ENCODE data around the gene MED4. TPM values are rescaled to one million over a fixed set of nuclear protein-coding genes. Genes with fewer than 3 reads are reported as not detected.
A peak's percentile ranks its signal among the peaks of the same experiment; 100 is the strongest.

MED4 gene
- total RNA-seq = 10 to 100 TPM; 40.2 to 50.0 (median 49.2) TPM
- polyA plus RNA-seq = 56.2 TPM
- long read RNA-seq, donor 1, transcript MED4-202 (7 exons, 931 nt) = minor isoform, 16 of 105 reads
- long read RNA-seq, donor 1, transcript MED4-201 (7 exons, 2,022 nt) = major isoform, 69 of 105 reads
- long read RNA-seq, donor 1, partial matches to known transcripts = 4 of 105 reads
- long read RNA-seq, donor 1, other reads (novel, unspliced or antisense) = 16 of 105 reads
- long read RNA-seq, donor 2, transcript MED4-201 (7 exons, 2,022 nt) = major isoform, 22 of 30 reads
- long read RNA-seq, donor 2, partial matches to known transcripts = 0 of 30 reads
- long read RNA-seq, donor 2, other reads (novel, unspliced or antisense) = 4 of 30 reads
- long read RNA-seq, donor 3, transcript MED4-202 (7 exons, 931 nt) = minor isoform, 84 of 268 reads
- long read RNA-seq, donor 3, transcript MED4-201 (7 exons, 2,022 nt) = major isoform, 160 of 268 reads
- long read RNA-seq, donor 3, partial matches to known transcripts = 7 of 268 reads
- long read RNA-seq, donor 3, other reads (novel, unspliced or antisense) = 16 of 268 reads
- long read RNA-seq, donor 4, transcript MED4-202 (7 exons, 931 nt) = minor isoform, 14 of 49 reads
- long read RNA-seq, donor 4, transcript MED4-201 (7 exons, 2,022 nt) = major isoform, 30 of 49 reads
- long read RNA-seq, donor 4, partial matches to known transcripts = 0 of 49 reads
- long read RNA-seq, donor 4, other reads (novel, unspliced or antisense) = 5 of 49 reads

- peak; percentile 98 for ATAC-seq
- Histone ChIP-seq H3K9me3 (ENCODE audit: control insufficient read depth, low read length) (no peaks in the 10 kb centered on the region), H3K4me3 (ENCODE audit: low read length) (peak within 1 kb of the TSS; percentile 97), H3K27me3 (ENCODE audit: control insufficient read depth, insufficient read depth) (no peaks in the 10 kb centered on the region), H3K4me1 (ENCODE audit: control insufficient read depth, insufficient read depth, low read length) (peaks cover 3% of the 10 kb centered on the region), H3K27ac (ENCODE audit: low read length) (peak within 1 kb of the TSS; percentile 88)
- DNase-seq = peak; percentile 95 to 99 (median 98)
- intact Hi-C loops (cut with DNase I) = loop anchor here in 2 of 4 donors (10.0 kb wide), 1 partner anchor 140 kb away; the partner anchor contains the start of gene ITM2B (in 2 of the 2)
- 8% methylated on average over 54 of the region's 54 CpGs for WGBS
These were observed at the start of gene MED4 for GRCh38 chr13:48094781-48095502. Gene MED4 (minus strand): TSS chr13:48095104. CDS start chr13:48095078, 26 bp downstream.

GRCh38 chr13:48144413-48145035 lies 49.6 kb upstream of the MED4 start:
- intact Hi-C loops (cut with DNase I) = no loop called here

GRCh38 chr13:48142436-48142835 lies 47.5 kb upstream of the MED4 start:
- intact Hi-C loops (cut with DNase I) = no loop called here
- peaks cover 3% of the 10 kb centered on the region for H3K4me1 ChIP-seq (ENCODE audit: control insufficient read depth, insufficient read depth, low read length)
- DNase-seq (no peak), ATAC-seq (peak in 1 of 2 donors; percentile 55)
- 71% methylated on average over 3 of the region's 3 CpGs for WGBS
- H3K4me3 ChIP-seq (ENCODE audit: low read length) = no peak overlapping the region
- no peak overlapping the region for H3K27ac ChIP-seq (ENCODE audit: low read length)
- no peaks in the 10 kb centered on the region for H3K27me3 ChIP-seq (ENCODE audit: control insufficient read depth, insufficient read depth)
- no peaks in the 10 kb centered on the region for H3K9me3 ChIP-seq (ENCODE audit: control insufficient read depth, low read length)

More at GRCh38 chr13:48144413-48145035, 49.6 kb upstream of the MED4 start:
- H3K4me3 ChIP-seq (ENCODE audit: low read length) = no peak overlapping the region
- DNase-seq (peak in 2 of 3 donors; percentile 46 to 84), ATAC-seq (peak; percentile 93 to 96)
- WGBS = 57% methylated on average over 7 of the region's 7 CpGs
- H3K27me3 ChIP-seq (ENCODE audit: control insufficient read depth, insufficient read depth) = no peaks in the 10 kb centered on the region
- H3K4me1 ChIP-seq (ENCODE audit: control insufficient read depth, insufficient read depth, low read length) = peaks cover 3% of the 10 kb centered on the region
- H3K27ac ChIP-seq (ENCODE audit: low read length) = peak overlapping the region; percentile 70
- no peaks in the 10 kb centered on the region for H3K9me3 ChIP-seq (ENCODE audit: control insufficient read depth, low read length)

DNA sequence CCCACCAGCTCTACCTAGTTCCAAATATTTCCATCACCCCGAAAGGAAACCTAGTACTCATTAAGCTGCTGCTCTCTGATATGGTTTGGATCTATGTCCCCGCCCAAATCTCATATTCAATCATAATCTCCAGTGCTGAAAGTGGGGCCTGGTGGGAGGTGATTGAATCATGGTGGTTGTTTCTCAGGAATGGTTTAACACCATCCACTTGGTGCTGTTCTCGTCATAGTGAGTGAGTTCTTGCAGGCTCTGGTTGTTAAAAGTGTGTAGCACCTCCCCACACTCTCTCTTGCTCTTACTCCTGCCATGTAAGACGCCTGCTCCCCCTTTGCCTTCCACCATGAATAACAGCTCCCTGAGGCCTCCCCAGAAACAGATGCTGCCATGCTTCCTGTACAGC lies 43.4 kb upstream of the MED4 start:
- 93% methylated on average over 4 of the region's 4 CpGs for WGBS

DNA sequence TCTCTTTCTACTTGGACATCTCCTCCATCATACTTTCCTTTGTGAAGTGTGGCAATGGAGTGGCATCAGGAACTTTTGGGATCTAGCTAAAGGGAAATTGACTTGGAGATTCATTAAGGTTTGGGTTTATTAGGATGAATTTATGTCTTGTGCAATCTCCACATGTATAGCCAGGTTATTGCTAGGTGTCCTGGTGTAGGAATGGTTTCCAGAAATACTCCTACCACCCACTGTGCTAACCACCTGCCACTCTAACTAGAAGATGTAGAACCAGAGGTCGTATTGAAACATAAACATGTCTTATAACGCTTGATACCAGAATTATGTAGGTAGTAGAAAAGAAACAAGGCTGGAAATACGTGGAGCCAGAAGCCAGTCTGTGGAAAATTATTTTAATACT lies 38.1 kb upstream of the MED4 start:
- no peak overlapping the region for H3K27ac ChIP-seq (ENCODE audit: low read length)
- ATAC-seq (no peak), DNase-seq (no peak)
- no peak overlapping the region for H3K4me3 ChIP-seq (ENCODE audit: low read length)
- H3K4me1 ChIP-seq (ENCODE audit: control insufficient read depth, insufficient read depth, low read length) = no peaks in the 10 kb centered on the region
- no peaks in the 10 kb centered on the region for H3K27me3 ChIP-seq (ENCODE audit: control insufficient read depth, insufficient read depth)
- H3K9me3 ChIP-seq (ENCODE audit: control insufficient read depth, low read length) = no peaks in the 10 kb centered on the region
- 82% methylated on average over 3 of the region's 3 CpGs for WGBS
- intact Hi-C loops (cut with DNase I) = no loop called here

More for the DNA sequence above, 43.4 kb upstream of the MED4 start:
- H3K9me3 ChIP-seq (ENCODE audit: control insufficient read depth, low read length) = no peaks in the 10 kb centered on the region
- H3K27me3 ChIP-seq (ENCODE audit: control insufficient read depth, insufficient read depth) = no peaks in the 10 kb centered on the region
- no peaks in the 10 kb centered on the region for H3K4me1 ChIP-seq (ENCODE audit: control insufficient read depth, insufficient read depth, low read length)
- DNase-seq (no peak), ATAC-seq (no peak)
- intact Hi-C loops (cut with DNase I) = no loop called here
- no peak overlapping the region for H3K27ac ChIP-seq (ENCODE audit: low read length)
- H3K4me3 ChIP-seq (ENCODE audit: low read length) = no peak overlapping the region

- intact Hi-C loops (cut with DNase I) = no loop called here
- WGBS = 25% methylated on average over 2 of the region's 2 CpGs
- Histone ChIP-seq H3K4me3 (ENCODE audit: low read length) (no peak overlapping the region), H3K4me1 (ENCODE audit: control insufficient read depth, insufficient read depth, low read length) (no peaks in the 10 kb centered on the region), H3K27ac (ENCODE audit: low read length) (no peak overlapping the region), H3K9me3 (ENCODE audit: control insufficient read depth, low read length) (no peaks in the 10 kb centered on the region), H3K27me3 (ENCODE audit: control insufficient read depth, insufficient read depth) (no peaks in the 10 kb centered on the region)
- DNase-seq (no peak), ATAC-seq (no peak)
These were observed 36.6 kb upstream of the MED4 start for GRCh38 chr13:48131533-48131932.

- Histone ChIP-seq H3K27me3 (ENCODE audit: control insufficient read depth, insufficient read depth) (no peaks in the 10 kb centered on the region), H3K4me3 (ENCODE audit: low read length) (no peak overlapping the region), H3K9me3 (ENCODE audit: control insufficient read depth, low read length) (no peaks in the 10 kb centered on the region), H3K4me1 (ENCODE audit: control insufficient read depth, insufficient read depth, low read length) (peaks cover 4% of the 10 kb centered on the region), H3K27ac (ENCODE audit: low read length) (peak overlapping the region; percentile 82)
- ATAC-seq (peak; percentile 81 to 88), DNase-seq (peak; percentile 83 to 94 (median 92))
- intact Hi-C loops (cut with DNase I) = loop anchor here (5.0 to 10.0 kb wide), 4 partner anchors 105 to 638 kb away; partner anchors contain the start of gene ITM2B (in 4 of the 4)
- WGBS = 12% methylated on average over 5 of the region's 5 CpGs
These were observed 32.3 kb upstream of the MED4 start for GRCh38 chr13:48126944-48127830.

- intact Hi-C loops (cut with DNase I) = loop anchor here (5.0 to 10.0 kb wide), 4 partner anchors 106 to 639 kb away; partner anchors contain the start of gene ITM2B (in 4 of the 4)
- H3K4me1 ChIP-seq (ENCODE audit: control insufficient read depth, insufficient read depth, low read length) = peaks cover 4% of the 10 kb centered on the region
These were observed 30.9 kb upstream of the MED4 start for GRCh38 chr13:48125794-48126228.

GRCh38 chr13:48123812-48124211 lies 28.9 kb upstream of the MED4 start:
- Histone ChIP-seq H3K27me3 (ENCODE audit: control insufficient read depth, insufficient read depth) (no peaks in the 10 kb centered on the region), H3K4me3 (ENCODE audit: low read length) (no peak overlapping the region), H3K4me1 (ENCODE audit: control insufficient read depth, insufficient read depth, low read length) (peaks cover 4% of the 10 kb centered on the region), H3K9me3 (ENCODE audit: control insufficient read depth, low read length) (no peaks in the 10 kb centered on the region), H3K27ac (ENCODE audit: low read length) (peak overlapping the region; percentile 12)
- intact Hi-C loops (cut with DNase I) = loop anchor here (10.0 kb wide), 3 partner anchors 111 to 641 kb away; partner anchors contain the start of gene ITM2B (in 3 of the 4)
- WGBS = 61% methylated on average over 8 of the region's 8 CpGs
- DNase-seq = peak in 1 of 3 donors; percentile 55
- peak; percentile 30 to 55 for ATAC-seq

More at GRCh38 chr13:48125794-48126228, 30.9 kb upstream of the MED4 start:
- H3K27me3 ChIP-seq (ENCODE audit: control insufficient read depth, insufficient read depth) = no peaks in the 10 kb centered on the region
- 19% methylated on average over 7 of the region's 7 CpGs for WGBS
- H3K9me3 ChIP-seq (ENCODE audit: control insufficient read depth, low read length) = no peaks in the 10 kb centered on the region
- H3K4me3 ChIP-seq (ENCODE audit: low read length) = no peak overlapping the region
- ATAC-seq = peak; percentile 62 to 85
- peak overlapping the region; percentile 95 for H3K27ac ChIP-seq (ENCODE audit: low read length)
- DNase-seq = peak in 1 of 3 donors; percentile 36

Data from right cardiac atrium (tissue), 5 donors.